K562 (cell line): ENCODE results near the gene GALNT9. TPM values are rescaled to one million over a fixed set of nuclear protein-coding genes. Genes with fewer than 3 reads are reported as not detected.

Source experiments
- ATAC-seq: fragments of 200-7000 bp; cut with Tn5 transposase; 3 replicates; pipeline ENCODE4 v1.9.1; 2020; ENCODE audit warnings: moderate library complexity
- BruUV-seq: library from RNA; stranded (reverse); fragments of 400-500 nt; replicated peaks from 2 replicates; lab custom pipeline; 2021; lab: Mats Ljungman, UMichigan
- CTCF ChIA-PET: fragments of 300-600 bp; formaldehyde crosslinking; extraction: SDS; loops from one replicate; lab custom pipeline; 2021; ENCODE audit warnings: low intra/inter-chr PET ratio; lab: Yijun Ruan, JAX
- POLR2A ChIA-PET: fragments of 300-600, 350-650 bp; sonication (Branson Sonifier 250); formaldehyde crosslinking; extraction: SDS; loops from one replicate; lab custom pipeline; 2021; ENCODE audit warnings: antibody characterized with exemption, inconsistent platforms; lab: Yijun Ruan, JAX
- DNase-seq, 4 experiments: peaks; one replicate each; pipeline versions ENCODE4 v3.0.0 to v3.0.0-alpha.2; 2011 to 2018; ENCODE audit warnings: low spot score in 3 of 4, mixed read lengths in 3 of 4; ENCODE audit errors: extremely low read depth in 1 of 4
- FAIRE-seq: peaks from 2 replicates; lab custom pipeline; 2011; peaks lifted over from hg19 to GRCh38; lab: Jason Lieb, UNC
- H2AFZ ChIP-seq: 2 replicates; pipeline ENCODE4 v1.6.0; 2011; ENCODE audit warnings: low read depth, low read length, control low read depth, inconsistent platforms
- H3K27ac ChIP-seq: fragments of 200-600 bp; 3 replicates; pipeline ENCODE4 v1.8.0; 2011; ENCODE audit warnings: low read depth, mild to moderate bottlenecking, control low read depth, inconsistent platforms, low read length, moderate library complexity, mixed read lengths; ENCODE audit errors: extremely low read depth
- H3K27me3 ChIP-seq, 2 experiments: fragments of 300-600 bp in 1 of 2; 2 replicates in 1 of 2; 3 replicates in 1 of 2; pipeline versions ENCODE4 v1.6.0 to v1.8.0; 2011; ENCODE audit warnings: inconsistent platforms in 2 of 2, low read length in 2 of 2, mild to moderate bottlenecking in 1 of 2, mixed read lengths in 1 of 2, moderate library complexity in 1 of 2; ENCODE audit not compliant: control insufficient read depth in 2 of 2, insufficient read depth in 2 of 2
- H3K36me3 ChIP-seq: fragments of 300-600 bp; 3 replicates; pipeline ENCODE4 v1.8.0; 2011; ENCODE audit warnings: mild to moderate bottlenecking, low read length, inconsistent platforms; ENCODE audit not compliant: control insufficient read depth, insufficient read depth
- H3K4me1 ChIP-seq, 2 experiments: fragments of 200-600 bp in 1 of 2; replicated peaks in 1 of 2; 2 replicates in 1 of 2; 3 replicates in 1 of 2; pipeline versions ENCODE4 v1.5.1 to v1.8.0; 2011; ENCODE audit warnings: inconsistent platforms in 2 of 2, low read length in 2 of 2, mild to moderate bottlenecking in 1 of 2, mixed read lengths in 1 of 2, moderate library complexity in 1 of 2; ENCODE audit not compliant: control insufficient read depth in 2 of 2, insufficient read depth in 2 of 2
- H3K4me2 ChIP-seq: 2 replicates; pipeline ENCODE4 v1.6.1; 2011; ENCODE audit warnings: low read length, control low read depth, inconsistent platforms, mixed read lengths; ENCODE audit not compliant: insufficient read depth
- H3K4me3 ChIP-seq: fragments of 200-600 bp; sonication (generic), shearing (Covaris generic); 2 replicates; pipeline ENCODE4 v1.5.1; 2016; ENCODE audit warnings: control low read depth, inconsistent platforms
- H3K79me2 ChIP-seq: fragments of 200-600 bp; 3 replicates; pipeline ENCODE4 v1.8.0; 2011; ENCODE audit warnings: low read length, inconsistent platforms; ENCODE audit not compliant: control insufficient read depth, insufficient read depth
- H3K9ac ChIP-seq, 2 experiments: 2 replicates each; pipeline versions ENCODE4 v1.6.0 to v1.6.1; 2011; ENCODE audit warnings: low read depth in 2 of 2, low read length in 2 of 2, control low read depth in 1 of 2, inconsistent platforms in 1 of 2, mild to moderate bottlenecking in 1 of 2, mixed read lengths in 1 of 2; ENCODE audit not compliant: insufficient read depth in 1 of 2
- H3K9me1 ChIP-seq: one replicate; pipeline ENCODE4 v1.6.0; 2011; ENCODE audit warnings: inconsistent platforms, mild to moderate bottlenecking, low read length, moderate library complexity; ENCODE audit not compliant: control insufficient read depth, insufficient read depth
- H3K9me3 ChIP-seq: replicated peaks from 2 replicates; pipeline ENCODE4 v1.5.1; 2011; ENCODE audit warnings: low read depth, low read length, inconsistent platforms; ENCODE audit not compliant: control insufficient read depth, insufficient read depth
- H4K20me1 ChIP-seq: replicated peaks from 2 replicates; pipeline ENCODE4 v1.6.1; 2011; ENCODE audit warnings: low read length, inconsistent platforms, mixed read lengths; ENCODE audit not compliant: control insufficient read depth, insufficient read depth
- BMI1 ChIP-seq: fragments of 150-350 bp; IDR thresholded peaks from 2 replicates; pipeline ENCODE4 v1.6.1; 2014; ENCODE audit warnings: low read length
- CBX3 ChIP-seq, 2 experiments: IDR thresholded peaks; 1 replicate in 1 of 2; 2 replicates in 1 of 2; pipeline ENCODE4 v1.6.1; 2012; ENCODE audit warnings: inconsistent platforms in 2 of 2, low read length in 2 of 2, borderline replicate concordance in 1 of 2, control low read depth in 1 of 2
- CCNT2 ChIP-seq: IDR thresholded peaks from 2 replicates; pipeline ENCODE4 v1.6.1; 2011; ENCODE audit warnings: borderline replicate concordance, low read depth, mild to moderate bottlenecking, moderate library complexity, mixed read lengths, low read length; ENCODE audit not compliant: insufficient read length; ENCODE audit errors: extremely low read depth
- CLOCK ChIP-seq: fragments of 250-450 bp; sonication (Bioruptor Pico); IDR thresholded peaks from 2 replicates; pipeline ENCODE4 v1.4.0; 2020; ENCODE audit warnings: mild to moderate bottlenecking, moderate library complexity, borderline replicate concordance
- EGR1 ChIP-seq: fragments of 450-650 bp; conservative IDR thresholded peaks from 2 replicates; pipeline ENCODE4 v1.6.1; 2017; ENCODE audit warnings: mild to moderate bottlenecking
- MCM3 ChIP-seq: fragments of 450-650 bp; IDR thresholded peaks from 2 replicates; pipeline ENCODE4 v1.6.1; 2016
- MTF1 ChIP-seq: fragments of 250-450 bp; sonication (Bioruptor Pico); IDR thresholded peaks from 2 replicates; pipeline ENCODE4 v1.9.0; 2021; ENCODE audit warnings: moderate library complexity, mild to moderate bottlenecking, inconsistent platforms, borderline replicate concordance
- SMAD2 ChIP-seq: fragments of 150-350 bp; IDR thresholded peaks from 2 replicates; pipeline ENCODE4 v1.6.1; 2014; ENCODE audit warnings: low read depth, mild to moderate bottlenecking, low read length
- ZFX ChIP-seq: sonication (generic); formaldehyde crosslinking; IDR thresholded peaks from 2 replicates; pipeline ENCODE4 v1.8.0; 2022; ENCODE audit warnings: mild to moderate bottlenecking, missing genetic modification reagents, moderate library complexity
- ZKSCAN8 ChIP-seq: fragments of 200-800 bp; sonication (Bioruptor generic); IDR thresholded peaks from 2 replicates; pipeline ENCODE4 v1.6.1; 2016; ENCODE audit warnings: missing genetic modification characterization, missing compliant biosample characterization
- ZNF133 ChIP-seq: fragments of 250-450 bp; sonication (Bioruptor Pico); IDR thresholded peaks from 2 replicates; pipeline ENCODE4 v1.4.0; 2020; ENCODE audit warnings: mild to moderate bottlenecking
- ZNF253 ChIP-seq: fragments of 250-450 bp; sonication (Bioruptor Pico); conservative IDR thresholded peaks from 2 replicates; pipeline ENCODE4 v1.6.1; 2021; ENCODE audit warnings: mild to moderate bottlenecking
- WGBS: fragments of 100-300 bp; shearing (Covaris generic); methylation state at CpG from one replicate; pipeline ENCODE4 v1.1.6; 2016; ENCODE audit warnings: low coverage, mixed read lengths; ENCODE audit not compliant: insufficient coverage; ENCODE audit errors: missing lambda C conversion rate; 5-methylcytosine and 5-hydroxymethylcytosine counted together
- in situ Hi-C: fragments of 300-500 bp; cut with MboI; formaldehyde crosslinking; loops from 4 replicates; pipeline ENCODE4 v1.15.0; 2018; ENCODE audit warnings: inconsistent platforms, mixed read lengths
- intact Hi-C: fragments of 100-400 bp; cut with micrococcal nuclease; formaldehyde crosslinking; loops from 2 replicates; pipeline ENCODE4 v1.14.2; 2022
- polyA plus RNA-seq, 8 experiments: library from polyadenylated mRNA; depleted of rRNA in 4 of 8; stranded (reverse) in 5 of 8; unstranded in 3 of 8; fragments of >200 nt; fragmentation: Nextera tagmentation in 2 of 8; fragmentation: Illumina TruSeq in 1 of 8; extraction: Ambion mirVana in 2 of 8; extraction: Trizol in 1 of 8; gene quantifications; 2 replicates each; pipeline versions ENCODE4 v1.2.1 to v1.2.3, GENCODE V29; 2011 to 2014; ENCODE audit warnings: inconsistent platforms in 1 of 8, missing spikeins in 1 of 8
- total RNA-seq, 7 experiments: library from RNA; depleted of rRNA in 6 of 7; stranded (reverse); fragments of >200 nt in 6 of 7; fragmentation: Illumina TruSeq in 2 of 7; extraction: Trizol in 2 of 7; gene quantifications; 2 replicates each; pipeline versions ENCODE4 v1.2.1 to v1.2.3, GENCODE V29; 2011 to 2021; ENCODE audit warnings: low replicate concordance in 1 of 7
- TF ChIP-seq, protein P1 (sequence below), 3 experiments: fragments of 200-800 bp in 1 of 3; sonication (Bioruptor generic) in 1 of 3; sonication (generic) in 1 of 3; formaldehyde crosslinking in 1 of 3; IDR thresholded peaks; 2 replicates each; pipeline versions ENCODE4 v1.6.1 to v1.8.0; 2016 to 2022; ENCODE audit warnings: mild to moderate bottlenecking in 2 of 3, missing compliant biosample characterization in 2 of 3, missing genetic modification characterization in 2 of 3, missing genetic modification reagents in 1 of 3

The GALNT9 gene
- total and polyA plus RNA-seq, 9 of the 15 experiments (the other 6 are each of a cell fraction or from before 2014, with no cell fraction given) = not detected

DNA sequence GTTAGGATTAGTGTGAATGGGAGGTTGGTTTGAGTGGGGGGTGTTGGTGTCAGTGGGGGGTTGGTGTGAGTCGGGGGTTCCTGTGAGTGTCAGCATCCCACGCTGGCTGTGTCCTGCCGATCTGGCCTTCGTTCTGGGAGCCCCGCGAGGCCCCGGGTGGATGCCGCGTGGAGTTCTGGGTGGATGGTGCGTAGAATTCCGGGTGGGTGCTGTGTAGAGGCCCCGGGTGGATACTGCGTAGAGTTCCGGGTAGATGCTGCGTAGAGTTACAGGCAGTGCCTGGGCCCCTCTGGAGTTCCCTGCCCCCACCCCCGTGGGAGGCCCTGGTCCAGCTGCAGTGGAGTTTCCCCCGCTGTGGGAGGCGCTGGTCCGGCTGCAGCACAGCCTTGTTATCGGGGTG is 176.4 kb downstream of the GALNT9 start:
- in situ Hi-C loops (no loop called here), intact Hi-C loops (loop anchor here (10.0 kb wide), 2 partner anchors 62 to 262 kb away; no protein-coding TSS in a partner anchor)
- Histone ChIP-seq H3K27ac (no peak overlapping the region), H2AFZ (no peak overlapping the region), H3K4me3 (no peak overlapping the region), H3K79me2 (no peaks in the 10 kb centered on the region), H3K9me3 (peaks cover 22% of the 10 kb centered on the region), H3K9me1 (no peaks in the 10 kb centered on the region), H3K4me1 (peaks cover 0 to 31% of the 10 kb centered on the region in 2 experiments; a peak in 2 of 5 replicates), H4K20me1 (no peaks in the 10 kb centered on the region; the same call in 1 of the 2 replicates), H3K9ac (no peak overlapping the region), H3K4me2 (no peak overlapping the region), H3K36me3 (peaks cover 47% of the 10 kb centered on the region), H3K27me3 (no peaks in the 10 kb centered on the region; a peak in 1 of 5 replicates)
- FAIRE-seq (no peak), ATAC-seq (peak; percentile 42), DNase-seq (no peak)
- 91% methylated on average over 18 of the region's 20 CpGs for WGBS
- ChIA-PET CTCF (no interaction called here), POLR2A (no interaction called here)
- BruUV-seq = no TSS peak
- TF ChIP-seq EGR1 (no peak), ZNF133 (CRISPR knock-in tag) (no peak), SMAD2 (no peak), ZFX (CRISPR knock-in tag) (no peak)

DNA sequence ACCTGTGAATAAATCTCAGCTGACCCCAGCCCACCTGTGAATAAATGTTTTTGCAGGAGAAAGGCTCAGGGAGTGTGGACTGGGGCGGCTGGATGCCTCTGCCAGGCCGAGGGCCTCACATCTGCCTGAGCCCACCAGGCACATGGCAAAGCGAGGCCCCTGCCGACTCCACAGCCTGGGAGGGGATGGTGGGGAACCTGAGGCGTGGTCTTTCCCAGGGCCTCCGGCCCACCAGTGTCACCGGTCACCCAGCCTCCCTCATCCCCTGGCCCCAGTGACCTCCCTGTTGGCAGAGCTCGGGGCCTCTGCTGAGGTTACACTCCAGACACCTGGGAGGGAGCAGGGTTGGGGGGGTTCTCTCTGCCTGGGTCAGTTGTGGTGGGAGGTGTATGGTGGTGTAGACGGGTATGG is 177.0 kb downstream of the GALNT9 start:
- Histone ChIP-seq H4K20me1 (no peaks in the 10 kb centered on the region; the same call in 1 of the 2 replicates), H3K9me1 (no peaks in the 10 kb centered on the region), H3K4me2 (no peak overlapping the region), H3K4me1 (peaks cover 0 to 37% of the 10 kb centered on the region in 2 experiments; a peak in 2 of 5 replicates), H3K4me3 (no peak overlapping the region), H3K36me3 (peaks cover 47% of the 10 kb centered on the region), H3K27me3 (no peaks in the 10 kb centered on the region; a peak in 1 of 5 replicates), H3K27ac (no peak overlapping the region), H2AFZ (no peak overlapping the region), H3K9ac (no peak overlapping the region), H3K79me2 (peaks cover 2% of the 10 kb centered on the region; the same call in 1 of the 3 replicates), H3K9me3 (peaks cover 17% of the 10 kb centered on the region)
- ChIA-PET POLR2A (no interaction called here), CTCF (no interaction called here)
- DNase-seq = no peak
- BruUV-seq = no TSS peak
- no peak for ATAC-seq
- WGBS = 91% methylated on average over 8 of the region's 9 CpGs
- in situ Hi-C loops (no loop called here), intact Hi-C loops (loop anchor here (10.0 kb wide), 2 partner anchors 62 to 262 kb away; no protein-coding TSS in a partner anchor)
- no peak for FAIRE-seq
- TF ChIP-seq CCNT2 = no peak
- TF ChIP-seq ZNF253 (CRISPR knock-in tag) = no peak
- no peak for TF ChIP-seq ZKSCAN8 (CRISPR knock-in tag)
- TF ChIP-seq, protein P1, sequence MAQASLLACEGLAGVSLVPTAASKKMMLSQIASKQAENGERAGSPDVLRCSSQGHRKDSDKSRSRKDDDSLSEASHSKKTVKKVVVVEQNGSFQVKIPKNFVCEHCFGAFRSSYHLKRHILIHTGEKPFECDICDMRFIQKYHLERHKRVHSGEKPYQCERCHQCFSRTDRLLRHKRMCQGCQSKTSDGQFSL (CRISPR knock-in tag; IDR thresholded peaks at IDR 0.05) = no peak
- TF ChIP-seq, protein P1 (tag; IDR thresholded peaks at IDR 0.05) = no peak
- no peak for TF ChIP-seq CLOCK (CRISPR knock-in tag)
- no peak for TF ChIP-seq CBX3 (IDR thresholded peaks at IDR 0.05; ENCODE audit: borderline replicate concordance in 1 of 2, low read length in 2 of 2)
- TF ChIP-seq BMI1 = no peak
- no peak for TF ChIP-seq MTF1 (CRISPR knock-in tag)
- no peak for TF ChIP-seq MCM3
